ENCODE results near the gene APCDD1.

The APCDD1 gene

GRCh38 chr18:10453806-10454680, at the start of gene APCDD1:
Gene APCDD1, plus strand, starts transcription at chr18:10454635. Its CDS starts 347 bp downstream, at chr18:10454982.
- DNase-seq (ENCODE audit: low spot score), result no peak
- FAIRE-seq, result no peak

GRCh38 chr18:10405014-10405493, 49.4 kb upstream of the APCDD1 start:
- DNase-seq (ENCODE audit: low spot score) (no peak), FAIRE-seq (no peak)

GRCh38 chr18:10405816-10406663, 48.4 kb upstream of the APCDD1 start:
- DNase-seq (ENCODE audit: low spot score) (no peak), FAIRE-seq (no peak)

- FAIRE-seq (no peak), DNase-seq (ENCODE audit: low spot score) (no peak)
Observed at GRCh38 chr18:10408131-10408530, 46.3 kb upstream of the APCDD1 start.

- FAIRE-seq, result no peak
- no peak for DNase-seq (ENCODE audit: low spot score)
Observed at GRCh38 chr18:10409041-10409440, 45.4 kb upstream of the APCDD1 start.

GRCh38 chr18:10410472-10411308, 43.7 kb upstream of the APCDD1 start:
- FAIRE-seq (no peak), DNase-seq (ENCODE audit: low spot score) (no peak)

GRCh38 chr18:10412933-10413332, 41.5 kb upstream of the APCDD1 start:
- FAIRE-seq, result no peak

GRCh38 chr18:10413722-10414121, 40.7 kb upstream of the APCDD1 start:
- DNase-seq (ENCODE audit: low spot score) (no peak), FAIRE-seq (no peak)

More at GRCh38 chr18:10412933-10413332, 41.5 kb upstream of the APCDD1 start:
- no peak for DNase-seq (ENCODE audit: low spot score)

GRCh38 chr18:10414293-10414842, 40.1 kb upstream of the APCDD1 start:
- FAIRE-seq, result no peak
- DNase-seq (ENCODE audit: low spot score), result no peak

GRCh38 chr18:10416065-10416464, 38.4 kb upstream of the APCDD1 start:
- FAIRE-seq (no peak), DNase-seq (ENCODE audit: low spot score) (no peak)

- no peak for FAIRE-seq
- DNase-seq (ENCODE audit: low spot score), result no peak
Observed at GRCh38 chr18:10417191-10417590, 37.2 kb upstream of the APCDD1 start.

- DNase-seq (ENCODE audit: low spot score), result no peak
- no peak for FAIRE-seq
Observed at GRCh38 chr18:10417664-10418063, 36.8 kb upstream of the APCDD1 start.

GRCh38 chr18:10418836-10419235, 35.6 kb upstream of the APCDD1 start:
- no peak for DNase-seq (ENCODE audit: low spot score)

GRCh38 chr18:10419420-10420103, 34.9 kb upstream of the APCDD1 start:
- no peak for DNase-seq (ENCODE audit: low spot score)

More at GRCh38 chr18:10418836-10419235, 35.6 kb upstream of the APCDD1 start:
- FAIRE-seq, result no peak

GRCh38 chr18:10420561-10421352, 33.7 kb upstream of the APCDD1 start:
- FAIRE-seq, result no peak
- no peak for DNase-seq (ENCODE audit: low spot score)

More at GRCh38 chr18:10419420-10420103, 34.9 kb upstream of the APCDD1 start:
- FAIRE-seq, result no peak

GRCh38 chr18:10421859-10422258, 32.6 kb upstream of the APCDD1 start:
- FAIRE-seq (no peak), DNase-seq (ENCODE audit: low spot score) (no peak)

- FAIRE-seq, result no peak
Observed at GRCh38 chr18:10422731-10423130, 31.7 kb upstream of the APCDD1 start.

GRCh38 chr18:10424585-10425307, 29.7 kb upstream of the APCDD1 start:
- FAIRE-seq, result no peak
- no peak for DNase-seq (ENCODE audit: low spot score)

More at GRCh38 chr18:10422731-10423130, 31.7 kb upstream of the APCDD1 start:
- no peak for DNase-seq (ENCODE audit: low spot score)

GRCh38 chr18:10430677-10431076, 23.8 kb upstream of the APCDD1 start:
- FAIRE-seq, result no peak

More at GRCh38 chr18:10430677-10431076, 23.8 kb upstream of the APCDD1 start:
- no peak for DNase-seq (ENCODE audit: low spot score)
